Effector memory CD4-positive, alpha-beta T cell (primary cell): ENCODE data around the gene SPATA31C1.
"Not testable (repeated sequence)": the region's sequence is repeated elsewhere in the genome, so short reads cannot be mapped to it uniquely, and the experiment has no call there.

Experiments used
- DNase-seq, 3 donors: peaks; one replicate each; pipeline ENCODE4 v3.0.0-alpha.2; 2020
- H3K27ac ChIP-seq: 2 replicates; pipeline ENCODE4 v1.7.0; 2013; ENCODE audit warnings: mild to moderate bottlenecking, low read length, moderate library complexity; ENCODE audit not compliant: insufficient read depth, poor library complexity, severe bottlenecking
- H3K27me3 ChIP-seq: replicated peaks from 2 replicates; pipeline ENCODE4 v1.7.0; 2013; ENCODE audit warnings: mild to moderate bottlenecking, low read length; ENCODE audit not compliant: insufficient read depth, control insufficient read depth, poor library complexity, severe bottlenecking
- H3K36me3 ChIP-seq: 2 replicates; pipeline ENCODE4 v1.7.0; 2013; ENCODE audit warnings: mild to moderate bottlenecking, low read length, moderate library complexity; ENCODE audit not compliant: control insufficient read depth, insufficient read depth
- H3K4me1 ChIP-seq: 2 replicates; pipeline ENCODE4 v1.7.0; 2013; ENCODE audit warnings: low read length, mild to moderate bottlenecking; ENCODE audit not compliant: control insufficient read depth, insufficient read depth, poor library complexity, severe bottlenecking
- H3K4me3 ChIP-seq: 2 replicates; pipeline ENCODE4 v1.7.0; 2013; ENCODE audit warnings: low read length, low read depth, mild to moderate bottlenecking; ENCODE audit not compliant: insufficient read depth, poor library complexity, severe bottlenecking
- H3K9me3 ChIP-seq: 2 replicates; pipeline ENCODE4 v1.7.0; 2013; ENCODE audit warnings: mild to moderate bottlenecking, low read length, moderate library complexity; ENCODE audit not compliant: control insufficient read depth

Gene SPATA31C1

DNA sequence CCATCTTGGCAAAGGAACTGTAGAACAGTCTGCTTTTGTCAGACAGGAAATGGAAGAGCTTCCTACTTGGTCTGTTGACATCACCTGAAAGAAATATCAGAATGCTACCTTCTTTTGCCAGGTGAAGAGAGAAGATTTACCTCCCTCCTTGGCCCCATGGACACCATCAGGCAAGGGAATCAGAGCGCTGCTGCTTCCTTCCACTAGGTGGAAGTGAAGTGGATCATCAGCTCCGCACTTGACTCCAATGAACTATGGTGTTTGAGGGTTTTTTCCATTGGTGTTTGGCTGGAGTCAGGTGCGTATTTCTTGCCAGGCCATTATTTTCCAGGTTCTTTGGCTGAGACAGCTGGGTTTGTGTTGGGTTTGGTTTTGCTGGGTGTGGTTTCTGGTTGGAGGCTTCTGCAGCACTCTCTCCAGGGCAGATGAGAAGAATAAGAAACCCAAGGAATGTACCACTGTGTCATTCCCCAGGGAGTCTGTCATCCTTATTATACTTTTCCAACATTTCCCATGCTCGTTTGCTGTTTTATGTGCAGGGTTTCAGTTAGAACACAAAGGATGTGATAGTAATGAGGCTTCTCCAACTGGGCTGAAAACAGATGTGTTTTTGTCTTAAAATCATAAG lies 22.6 kb upstream of the SPATA31C1 start:
- no peaks in the 10 kb centered on the region for H3K36me3 ChIP-seq
- H3K27ac ChIP-seq = no peak overlapping the region
- no peaks in the 10 kb centered on the region for H3K27me3 ChIP-seq
- H3K9me3 ChIP-seq = no peaks in the 10 kb centered on the region
- H3K4me3 ChIP-seq = no peak overlapping the region
- DNase-seq = no peak
- H3K4me1 ChIP-seq = no peaks in the 10 kb centered on the region

DNA sequence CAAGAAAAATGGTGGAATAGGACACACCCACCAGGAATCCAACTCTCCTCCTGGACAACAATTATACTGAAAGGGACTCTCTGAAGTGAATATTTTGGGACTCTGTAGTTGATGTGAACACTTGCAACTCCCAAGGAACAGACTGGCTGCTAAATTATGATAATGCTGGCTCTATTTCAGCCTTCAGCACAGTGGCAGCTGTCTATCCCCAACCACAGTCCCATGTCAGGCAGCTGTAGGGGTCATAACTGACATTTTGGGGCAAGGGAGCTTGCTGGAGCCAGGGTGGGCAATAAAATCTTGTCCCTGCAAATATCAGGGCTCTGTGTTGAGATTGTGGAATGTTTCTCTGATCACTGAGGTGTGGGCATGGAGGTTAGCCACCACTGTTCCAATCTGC lies 20.9 kb upstream of the SPATA31C1 start:
- Histone ChIP-seq H3K36me3 (no peaks in the 10 kb centered on the region), H3K27me3 (no peaks in the 10 kb centered on the region), H3K4me3 (no peak overlapping the region), H3K27ac (no peak overlapping the region), H3K9me3 (no peaks in the 10 kb centered on the region), H3K4me1 (no peaks in the 10 kb centered on the region)
- no peak for DNase-seq

- no peaks in the 10 kb centered on the region for H3K36me3 ChIP-seq
- no peak overlapping the region for H3K27ac ChIP-seq
- no peaks in the 10 kb centered on the region for H3K4me1 ChIP-seq
- no peak for DNase-seq
- H3K4me3 ChIP-seq = no peak overlapping the region
- no peaks in the 10 kb centered on the region for H3K9me3 ChIP-seq
- H3K27me3 ChIP-seq = no peaks in the 10 kb centered on the region
Measured at GRCh38 chr9:87898151-87898550, 19.6 kb upstream of the SPATA31C1 start.

DNA sequence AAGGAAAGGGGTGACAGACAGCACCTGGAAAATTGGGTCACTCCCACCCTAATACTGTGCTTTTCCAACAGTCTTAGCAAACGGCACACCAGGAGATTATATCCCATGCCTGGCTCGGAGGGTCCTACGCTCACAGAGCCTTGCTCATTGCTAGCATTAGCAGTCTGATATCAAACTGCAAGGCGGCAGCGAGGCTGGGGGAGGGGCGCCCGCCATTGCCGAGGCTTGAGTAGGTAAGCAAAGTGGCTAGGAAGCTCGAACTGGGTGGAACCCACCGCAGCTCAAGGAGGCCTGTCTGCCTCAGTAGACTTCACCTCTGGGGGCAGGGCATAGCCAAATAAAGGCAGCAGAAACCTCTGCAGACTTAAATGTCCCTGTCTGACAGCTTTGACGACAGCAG lies 15.4 kb upstream of the SPATA31C1 start:
- H3K4me3 ChIP-seq, DNase-seq, H3K27ac ChIP-seq: not testable (repeated sequence)

DNA sequence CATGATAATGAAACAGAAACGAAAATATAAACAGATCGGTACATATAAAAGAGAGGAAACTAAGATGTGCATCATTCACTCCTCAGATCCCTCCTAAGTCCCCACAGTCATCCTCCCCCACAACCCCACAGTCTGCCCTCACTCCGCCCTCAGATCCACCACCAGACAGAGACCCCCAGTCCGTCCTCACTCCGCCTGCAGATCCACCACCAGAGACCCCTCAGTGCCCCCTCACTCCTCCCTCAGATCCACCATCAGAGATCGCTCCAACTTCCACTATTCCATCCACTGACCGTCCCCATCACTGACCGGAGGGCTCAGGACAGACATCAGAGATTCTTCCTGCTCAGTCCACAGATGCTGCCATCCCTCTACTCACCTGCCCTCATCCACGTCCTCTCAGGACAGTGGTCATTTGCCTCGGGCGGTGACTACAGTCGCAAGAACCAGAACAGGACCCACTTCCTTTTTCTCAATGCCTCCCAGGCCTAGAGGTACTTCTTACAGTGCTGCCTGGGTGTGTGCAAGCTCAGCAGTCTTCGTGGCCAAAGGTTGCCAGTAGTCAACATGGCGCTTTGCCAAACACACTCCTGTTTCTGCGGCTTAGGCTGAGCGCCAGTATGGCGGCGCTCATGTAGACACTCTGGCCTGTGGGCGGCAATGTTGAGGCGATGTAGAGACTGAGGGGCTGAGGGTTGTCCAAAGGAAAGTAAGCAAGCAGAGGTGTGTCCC lies 8.3 kb upstream of the SPATA31C1 start:
- Histone ChIP-seq H3K27ac (no peak overlapping the region), H3K4me3 (no peak overlapping the region), H3K27me3 (no peaks in the 10 kb centered on the region), H3K4me1 (no peaks in the 10 kb centered on the region), H3K36me3 (no peaks in the 10 kb centered on the region), H3K9me3 (no peaks in the 10 kb centered on the region)
- DNase-seq = no peak

More for the DNA sequence above, 15.4 kb upstream of the SPATA31C1 start:
- not testable (repeated sequence) for H3K27me3 ChIP-seq, H3K4me1 ChIP-seq, H3K36me3 ChIP-seq, H3K9me3 ChIP-seq

DNA sequence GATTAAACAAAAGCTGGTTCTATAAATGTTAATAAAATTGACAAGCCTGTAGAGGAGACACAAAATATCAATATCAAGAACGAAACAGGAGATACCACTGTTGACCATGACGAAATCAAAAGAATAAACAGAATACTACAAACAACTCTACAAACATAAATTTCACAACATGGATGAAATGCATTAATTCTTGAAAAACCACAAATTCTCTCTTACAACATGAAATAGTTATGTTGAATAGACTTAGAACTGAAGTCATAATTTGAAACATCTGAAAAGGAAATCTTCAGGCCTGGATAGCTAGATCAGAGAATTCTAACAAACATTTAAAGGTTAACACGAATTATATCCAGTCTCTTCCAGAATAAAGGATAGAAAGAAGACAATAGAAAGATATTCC lies 6.9 kb upstream of the SPATA31C1 start:
- no peak overlapping the region for H3K4me3 ChIP-seq
- H3K9me3 ChIP-seq = no peaks in the 10 kb centered on the region
- H3K27me3 ChIP-seq = no peaks in the 10 kb centered on the region
- H3K36me3 ChIP-seq = no peaks in the 10 kb centered on the region
- H3K27ac ChIP-seq = no peak overlapping the region
- H3K4me1 ChIP-seq = no peaks in the 10 kb centered on the region
- DNase-seq = no peak

DNA sequence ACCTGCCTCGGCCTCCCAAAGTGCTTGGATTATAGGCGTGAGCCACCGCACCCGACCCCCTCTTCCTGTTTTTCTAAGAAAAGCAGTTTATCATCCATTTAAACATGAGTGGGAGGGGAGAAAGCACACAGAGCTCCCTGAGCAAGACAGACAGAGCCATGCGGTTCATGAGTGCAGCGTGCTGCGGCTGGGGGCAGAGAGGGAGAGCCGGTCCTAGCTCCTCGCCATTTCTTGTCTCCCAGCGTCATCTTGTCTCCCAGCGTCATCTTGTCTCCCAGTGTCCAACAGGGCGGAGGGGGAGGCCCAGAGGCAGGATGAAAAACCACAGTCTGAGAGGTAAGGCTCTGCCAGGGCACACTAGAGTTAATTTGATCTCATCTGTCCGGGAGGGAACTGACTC lies 1.3 kb downstream of the SPATA31C1 start:
- H3K36me3 ChIP-seq, H3K27ac ChIP-seq, H3K9me3 ChIP-seq, H3K4me3 ChIP-seq, H3K4me1 ChIP-seq, DNase-seq, H3K27me3 ChIP-seq: not testable (repeated sequence)

DNA sequence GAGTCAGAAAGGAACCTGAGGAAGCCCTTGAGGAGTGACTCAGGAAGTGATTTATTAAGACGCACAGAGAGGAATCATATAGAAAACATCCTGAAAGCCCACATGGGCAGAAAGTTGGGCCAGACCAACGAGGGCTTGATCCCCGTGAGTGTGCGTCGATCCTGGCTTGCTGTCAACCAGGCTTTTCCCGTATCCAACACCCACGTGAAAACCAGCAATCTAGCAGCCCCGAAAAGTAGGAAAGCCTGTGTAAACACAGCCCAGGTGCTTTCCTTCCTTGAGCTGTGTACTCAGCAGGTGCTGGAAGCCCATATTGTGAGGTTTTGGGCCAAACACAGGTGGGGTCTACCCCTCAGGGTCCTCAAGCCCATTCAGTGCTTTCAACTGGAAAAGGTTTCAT lies 3.8 kb downstream of the SPATA31C1 start:
- H3K9me3 ChIP-seq, H3K27ac ChIP-seq, H3K4me1 ChIP-seq, DNase-seq, H3K4me3 ChIP-seq, H3K27me3 ChIP-seq, H3K36me3 ChIP-seq: not testable (repeated sequence)

GRCh38 chr9:87923012-87923411 lies 5.2 kb downstream of the SPATA31C1 start:
- H3K4me3 ChIP-seq, H3K36me3 ChIP-seq, DNase-seq, H3K27ac ChIP-seq, H3K27me3 ChIP-seq, H3K9me3 ChIP-seq, H3K4me1 ChIP-seq: not testable (repeated sequence)

GRCh38 chr9:87924851-87925250 lies 7.1 kb downstream of the SPATA31C1 start:
- H3K9me3 ChIP-seq, H3K36me3 ChIP-seq: not testable (repeated sequence)

More at GRCh38 chr9:87924851-87925250, 7.1 kb downstream of the SPATA31C1 start:
- H3K4me1 ChIP-seq, H3K4me3 ChIP-seq, DNase-seq, H3K27me3 ChIP-seq, H3K27ac ChIP-seq: not testable (repeated sequence)
